GM12875 (cell line): ENCODE measurements around the gene TTYH1.

ENCODE experiments used
- H3K4me3 ChIP-seq: one replicate; pipeline ENCODE4 v1.5.1; 2011; ENCODE audit warnings: low read depth, low read length, control low read depth
- CTCF ChIP-seq: IDR thresholded peaks from 2 replicates; pipeline ENCODE4 v1.5.1; 2011; ENCODE audit warnings: low read depth, mild to moderate bottlenecking, control low read depth, inconsistent platforms, low read length, moderate library complexity, borderline replicate concordance; ENCODE audit not compliant: insufficient read depth

Gene TTYH1

GRCh38 chr19:54470991-54471782, 55.9 kb downstream of the TTYH1 start:
- H3K4me3 ChIP-seq: peak overlapping the region; percentile 21
- no peak for TF ChIP-seq CTCF

GRCh38 chr19:54473071-54473891, 58.0 kb downstream of the TTYH1 start, which contains the start of gene CDC42EP5:
TSS of gene CDC42EP5 (minus strand) at chr19:54473296. CDS start at chr19:54465547, 7,749 bp downstream.
- no peak within 1 kb of the TSS for H3K4me3 ChIP-seq
- TF ChIP-seq CTCF: no peak

- H3K4me3 ChIP-seq: no peak overlapping the region
- no peak for TF ChIP-seq CTCF
Observed at GRCh38 chr19:54473892-54474372, 58.7 kb downstream of the TTYH1 start.

GRCh38 chr19:54475706-54476105, 60.4 kb downstream of the TTYH1 start:
- H3K4me3 ChIP-seq: no peak overlapping the region
- TF ChIP-seq CTCF: no peak

- TF ChIP-seq CTCF: no peak
- no peak overlapping the region for H3K4me3 ChIP-seq
Observed at GRCh38 chr19:54477650-54478049, 62.4 kb downstream of the TTYH1 start.

- TF ChIP-seq CTCF: peak; percentile 71
- H3K4me3 ChIP-seq: no peak overlapping the region
Observed at GRCh38 chr19:54478677-54479266, 63.5 kb downstream of the TTYH1 start.
